IMR-90 (cell line): ENCODE measurements around the gene NAA35. TPM values are rescaled to one million over a fixed set of nuclear protein-coding genes. Genes with fewer than 3 reads are reported as not detected.

Source experiments
- ATAC-seq: fragments of 200-7000 bp; cut with Tn5 transposase; 2 replicates; pipeline ENCODE4 v1.9.1; 2020; ENCODE audit warnings: low read depth, mild to moderate bottlenecking, moderate library complexity
- BruUV-seq: library from RNA; stranded (reverse); fragments of 400-500 nt; replicated peaks from 2 replicates; lab custom pipeline; 2021; lab: Mats Ljungman, UMichigan
- CTCF ChIA-PET: fragments of 300-600 bp; formaldehyde crosslinking; extraction: SDS; loops from one replicate; lab custom pipeline; 2021; ENCODE audit warnings: antibody characterized with exemption; lab: Yijun Ruan, JAX
- POLR2A ChIA-PET: fragments of 300-600 bp; sonication (Branson Sonifier 250); formaldehyde crosslinking; loops from one replicate; lab custom pipeline; 2022; ENCODE audit warnings: antibody characterized with exemption; ENCODE audit not compliant: unreplicated experiment; lab: Charles Lee
- DNase-seq: peaks from one replicate; pipeline ENCODE4 v3.0.0; 2013
- H2AFZ ChIP-seq: replicated peaks from 2 replicates; pipeline ENCODE3; 2013; ENCODE audit warnings: low read length, mild to moderate bottlenecking; ENCODE audit not compliant: poor library complexity
- H2AK5ac ChIP-seq: 2 replicates; pipeline ENCODE4 v1.6.1; 2013; ENCODE audit warnings: low read depth, low read length, inconsistent platforms
- H2AK9ac ChIP-seq: replicated peaks from 2 replicates; pipeline ENCODE3; 2013; ENCODE audit warnings: mild to moderate bottlenecking, low read depth, low read length, moderate library complexity; ENCODE audit not compliant: poor library complexity
- H2BK120ac ChIP-seq: 2 replicates; pipeline ENCODE4 v1.6.1; 2013; ENCODE audit warnings: low read depth, low read length, inconsistent platforms
- H2BK15ac ChIP-seq: 3 replicates; pipeline ENCODE4 v1.6.1; 2013; ENCODE audit warnings: low read depth, low read length, inconsistent platforms
- H2BK20ac ChIP-seq: 2 replicates; pipeline ENCODE4 v1.6.1; 2013; ENCODE audit warnings: low read depth, mild to moderate bottlenecking, inconsistent platforms, low read length, moderate library complexity
- H2BK5ac ChIP-seq: 2 replicates; pipeline ENCODE4 v1.6.1; 2013; ENCODE audit warnings: mild to moderate bottlenecking, low read depth, low read length, inconsistent platforms; ENCODE audit not compliant: poor library complexity, severe bottlenecking
- H3K14ac ChIP-seq: replicated peaks from 2 replicates; pipeline ENCODE4 v1.6.1; 2013; ENCODE audit warnings: low read depth, low read length, inconsistent platforms
- H3K18ac ChIP-seq: 2 replicates; pipeline ENCODE4 v1.6.1; 2013; ENCODE audit warnings: low read depth, low read length, control low read depth
- H3K23ac ChIP-seq: 2 replicates; pipeline ENCODE4 v1.6.1; 2013; ENCODE audit warnings: low read depth, low read length, inconsistent platforms
- H3K27ac ChIP-seq: 2 replicates; pipeline ENCODE4 v1.5.1; 2013; ENCODE audit warnings: mild to moderate bottlenecking, control low read depth, low read length; ENCODE audit not compliant: insufficient read depth
- H3K27me3 ChIP-seq: 2 replicates; pipeline ENCODE4 v1.6.1; 2013; ENCODE audit warnings: low read length; ENCODE audit not compliant: control insufficient read depth, insufficient read depth
- H3K36me3 ChIP-seq: 2 replicates; pipeline ENCODE4 v1.6.1; 2013; ENCODE audit warnings: low read length, mixed read lengths; ENCODE audit not compliant: control insufficient read depth, insufficient read depth
- H3K4ac ChIP-seq: 2 replicates; pipeline ENCODE4 v1.6.1; 2013; ENCODE audit warnings: low read depth, low read length, inconsistent platforms
- H3K4me1 ChIP-seq: 2 replicates; pipeline ENCODE4 v1.6.1; 2013; ENCODE audit warnings: low read length, mixed read lengths; ENCODE audit not compliant: control insufficient read depth, insufficient read depth
- H3K4me2 ChIP-seq: 2 replicates; pipeline ENCODE4 v1.6.1; 2013; ENCODE audit warnings: low read depth, mild to moderate bottlenecking, control low read depth, low read length, moderate library complexity
- H3K4me3 ChIP-seq: 2 replicates; pipeline ENCODE4 v1.5.1; 2013; ENCODE audit warnings: low read depth, mild to moderate bottlenecking, control low read depth, low read length, moderate library complexity; ENCODE audit not compliant: insufficient read depth
- H3K56ac ChIP-seq: 2 replicates; pipeline ENCODE4 v1.6.1; 2013; ENCODE audit warnings: low read length, inconsistent platforms; ENCODE audit not compliant: insufficient read depth; ENCODE audit errors: extremely low read depth
- H3K79me1 ChIP-seq, 2 experiments: 2 replicates each; pipeline ENCODE4 v1.6.1; 2013; ENCODE audit warnings: low read length in 2 of 2, inconsistent platforms in 1 of 2, low read depth in 1 of 2
- H3K9ac ChIP-seq: 2 replicates; pipeline ENCODE4 v1.6.1; 2013; ENCODE audit warnings: low read depth, low read length, control low read depth
- H3K9me1 ChIP-seq: 2 replicates; pipeline ENCODE4 v1.6.1; 2013; ENCODE audit warnings: low read length, inconsistent platforms; ENCODE audit not compliant: insufficient read depth
- H3K9me3 ChIP-seq: 2 replicates; pipeline ENCODE4 v1.6.1; 2013; ENCODE audit warnings: low read length; ENCODE audit not compliant: control insufficient read depth, insufficient read depth
- H4K20me1 ChIP-seq: 2 replicates; pipeline ENCODE4 v1.6.1; 2013; ENCODE audit warnings: low read length, inconsistent platforms; ENCODE audit not compliant: insufficient read depth
- H4K5ac ChIP-seq: 2 replicates; pipeline ENCODE4 v1.6.1; 2013; ENCODE audit warnings: mild to moderate bottlenecking, low read depth, low read length, control low read depth
- H4K8ac ChIP-seq, 2 experiments: 2 replicates each; pipeline ENCODE4 v1.6.1; 2013; ENCODE audit warnings: low read depth in 2 of 2, low read length in 2 of 2, control low read depth in 1 of 2, inconsistent platforms in 1 of 2
- H4K91ac ChIP-seq: 2 replicates; pipeline ENCODE4 v1.6.1; 2013; ENCODE audit warnings: low read depth, low read length, inconsistent platforms; ENCODE audit not compliant: insufficient read depth
- BHLHE40 ChIP-seq: fragments of 150-350 bp; IDR thresholded peaks from 2 replicates; pipeline ENCODE4 v1.6.1; 2016; ENCODE audit warnings: mild to moderate bottlenecking, low read depth, low read length
- CEBPB ChIP-seq: IDR thresholded peaks from 2 replicates; pipeline ENCODE4 v1.6.1; 2012; ENCODE audit warnings: low read depth, low read length, improper control_type of control experiment
- CHD1 ChIP-seq: IDR thresholded peaks from 2 replicates; pipeline ENCODE4 v1.6.1; 2012; ENCODE audit warnings: low read depth, low read length, improper control_type of control experiment
- FOS ChIP-seq: fragments of 150-350 bp; IDR thresholded peaks from 2 replicates; pipeline ENCODE4 v1.6.1; 2016; ENCODE audit warnings: low read depth, low read length
- MAFK ChIP-seq: IDR thresholded peaks from 2 replicates; pipeline ENCODE4 v1.6.1; 2012; ENCODE audit warnings: low read depth, low read length, improper control_type of control experiment
- MAZ ChIP-seq: IDR thresholded peaks from 2 replicates; pipeline ENCODE4 v1.6.1; 2012; ENCODE audit warnings: low read depth, mild to moderate bottlenecking, low read length, improper control_type of control experiment, moderate library complexity, borderline replicate concordance
- MXI1 ChIP-seq: IDR thresholded peaks from 2 replicates; pipeline ENCODE4 v1.6.1; 2012; ENCODE audit warnings: low read depth, mild to moderate bottlenecking, low read length, moderate library complexity, borderline replicate concordance
- NFE2L2 ChIP-seq: fragments of 150-350 bp; IDR thresholded peaks from 2 replicates; pipeline ENCODE4 v1.6.1; 2016; ENCODE audit warnings: low read depth, mild to moderate bottlenecking, low read length
- POLR2A ChIP-seq: IDR thresholded peaks from 2 replicates; pipeline ENCODE4 v1.6.1; 2012; ENCODE audit warnings: mild to moderate bottlenecking, low read depth, low read length
- RAD21 ChIP-seq: IDR thresholded peaks from 2 replicates; pipeline ENCODE4 v1.6.1; 2012; ENCODE audit warnings: low read length, improper control_type of control experiment
- RCOR1 ChIP-seq: IDR thresholded peaks from 2 replicates; pipeline ENCODE4 v1.6.1; 2012; ENCODE audit warnings: mild to moderate bottlenecking, low read length, improper control_type of control experiment; ENCODE audit not compliant: insufficient replicate concordance
- RFX5 ChIP-seq: IDR thresholded peaks from 2 replicates; pipeline ENCODE4 v1.8.0; 2012; ENCODE audit warnings: low read depth, mild to moderate bottlenecking, low read length, moderate library complexity
- SMC3 ChIP-seq: fragments of 150-350 bp; IDR thresholded peaks from 2 replicates; pipeline ENCODE4 v1.6.1; 2016; ENCODE audit warnings: low read depth, mild to moderate bottlenecking, antibody characterized with exemption, low read length, moderate library complexity
- USF2 ChIP-seq: fragments of 150-350 bp; IDR thresholded peaks from 2 replicates; pipeline ENCODE4 v1.6.1; 2017; ENCODE audit warnings: mild to moderate bottlenecking, antibody characterized with exemption, low read length, low read depth
- WGBS, 2 experiments: methylation state at CpG; one replicate each; pipeline versions ENCODE4 v1.1.5 to v1.1.7; 2013; ENCODE audit warnings: missing lambda C conversion rate in 2 of 2; ENCODE audit not compliant: insufficient read length in 1 of 2; ENCODE audit errors: extremely low coverage in 2 of 2; 5-methylcytosine and 5-hydroxymethylcytosine counted together
- dilution Hi-C: fragments of 300-500 bp; cut with HindIII; formaldehyde crosslinking; loops from one replicate; pipeline ENCODE4 v1.14.3; 2018; ENCODE audit warnings: low sequenced_read_pairs; ENCODE audit not compliant: unreplicated experiment
- in situ Hi-C: fragments of 300-500 bp; cut with MboI; formaldehyde crosslinking; loops from 3 replicates; pipeline ENCODE4 v1.14.3; 2019; ENCODE audit warnings: low sequenced_read_pairs, inconsistent platforms, mixed read lengths
- intact Hi-C: fragments of 100-400 bp; cut with micrococcal nuclease; formaldehyde crosslinking; loops from 2 replicates; pipeline ENCODE4 v1.10.0; 2022
- polyA plus RNA-seq, 3 experiments: library from polyadenylated mRNA; depleted of rRNA; stranded (reverse); fragments of >200 nt; gene quantifications; 2 replicates each; pipeline ENCODE4 v1.2.3, GENCODE V29; 2012; ENCODE audit warnings: low replicate concordance in 1 of 3
- total RNA-seq: library from RNA; depleted of rRNA; stranded (reverse); fragments of >200 nt; gene quantifications from 2 replicates; pipeline ENCODE4 v1.2.3, GENCODE V29; 2012
- TF ChIP-seq, protein P1 (sequence below): fragments of 150-350 bp; IDR thresholded peaks from 2 replicates; pipeline ENCODE4 v1.6.1; 2016; ENCODE audit warnings: low read depth, mild to moderate bottlenecking, low read length, moderate library complexity, borderline replicate concordance
- TF ChIP-seq, protein P2 (sequence below): conservative IDR thresholded peaks from 2 replicates; pipeline ENCODE4 v1.5.1; 2012; ENCODE audit warnings: mild to moderate bottlenecking, low read depth, low read length, improper control_type of control experiment

Gene NAA35
- total and polyA plus RNA-seq, 2 of the 4 experiments (the other 2 are of a cell fraction) = 13.1 to 16.5 TPM

- Histone ChIP-seq H2AK9ac (no peak overlapping the region), H2BK120ac (no peak overlapping the region), H3K9ac (no peak overlapping the region), H4K91ac (no peak overlapping the region), H2AK5ac (no peak overlapping the region), H3K27ac (no peak overlapping the region), H4K8ac (no peak overlapping the region), H2BK5ac (no peak overlapping the region), H2BK20ac (no peak overlapping the region), H3K4me3 (no peak overlapping the region), H3K4me1 (peaks cover 5% of the 10 kb centered on the region; the same call in 1 of the 2 replicates), H3K9me1 (peaks cover 6% of the 10 kb centered on the region), H3K18ac (no peak overlapping the region), H3K9me3 (no peaks in the 10 kb centered on the region), H3K56ac (no peak overlapping the region), H4K20me1 (no peaks in the 10 kb centered on the region), H3K23ac (no peak overlapping the region), H4K5ac (no peak overlapping the region), H3K4me2 (no peak overlapping the region), H3K4ac (no peak overlapping the region), H3K27me3 (no peaks in the 10 kb centered on the region), H3K36me3 (peaks cover 3% of the 10 kb centered on the region; the same call in 1 of the 2 replicates), H3K79me1 (no peaks in the 10 kb centered on the region; a peak in 1 of 4 replicates), H3K14ac (no peak overlapping the region), H2AFZ (no peak overlapping the region), H2BK15ac (no peak overlapping the region)
- DNase-seq (no peak), ATAC-seq (no peak)
- no CpG with 5 or more reads among the region's 5 CpGs for WGBS, 2 experiments
- dilution Hi-C loops = no loop called here
- TF ChIP-seq, protein P1, sequence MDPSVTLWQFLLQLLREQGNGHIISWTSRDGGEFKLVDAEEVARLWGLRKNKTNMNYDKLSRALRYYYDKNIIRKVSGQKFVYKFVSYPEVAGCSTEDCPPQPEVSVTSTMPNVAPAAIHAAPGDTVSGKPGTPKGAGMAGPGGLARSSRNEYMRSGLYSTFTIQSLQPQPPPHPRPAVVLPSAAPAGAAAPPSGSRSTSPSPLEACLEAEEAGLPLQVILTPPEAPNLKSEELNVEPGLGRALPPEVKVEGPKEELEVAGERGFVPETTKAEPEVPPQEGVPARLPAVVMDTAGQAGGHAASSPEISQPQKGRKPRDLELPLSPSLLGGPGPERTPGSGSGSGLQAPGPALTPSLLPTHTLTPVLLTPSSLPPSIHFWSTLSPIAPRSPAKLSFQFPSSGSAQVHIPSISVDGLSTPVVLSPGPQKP = no peak
- TF ChIP-seq MAZ (no peak), MXI1 (no peak), MAFK (no peak), SMC3 (no peak), RFX5 (no peak), POLR2A (no peak), USF2 (no peak), BHLHE40 (no peak), RAD21 (no peak), RCOR1 (no peak), CEBPB (no peak), NFE2L2 (no peak), CHD1 (no peak), FOS (no peak)
- TF ChIP-seq, protein P2, sequence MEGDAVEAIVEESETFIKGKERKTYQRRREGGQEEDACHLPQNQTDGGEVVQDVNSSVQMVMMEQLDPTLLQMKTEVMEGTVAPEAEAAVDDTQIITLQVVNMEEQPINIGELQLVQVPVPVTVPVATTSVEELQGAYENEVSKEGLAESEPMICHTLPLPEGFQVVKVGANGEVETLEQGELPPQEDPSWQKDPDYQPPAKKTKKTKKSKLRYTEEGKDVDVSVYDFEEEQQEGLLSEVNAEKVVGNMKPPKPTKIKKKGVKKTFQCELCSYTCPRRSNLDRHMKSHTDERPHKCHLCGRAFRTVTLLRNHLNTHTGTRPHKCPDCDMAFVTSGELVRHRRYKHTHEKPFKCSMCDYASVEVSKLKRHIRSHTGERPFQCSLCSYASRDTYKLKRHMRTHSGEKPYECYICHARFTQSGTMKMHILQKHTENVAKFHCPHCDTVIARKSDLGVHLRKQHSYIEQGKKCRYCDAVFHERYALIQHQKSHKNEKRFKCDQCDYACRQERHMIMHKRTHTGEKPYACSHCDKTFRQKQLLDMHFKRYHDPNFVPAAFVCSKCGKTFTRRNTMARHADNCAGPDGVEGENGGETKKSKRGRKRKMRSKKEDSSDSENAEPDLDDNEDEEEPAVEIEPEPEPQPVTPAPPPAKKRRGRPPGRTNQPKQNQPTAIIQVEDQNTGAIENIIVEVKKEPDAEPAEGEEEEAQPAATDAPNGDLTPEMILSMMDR = no peak
- POLR2A ChIA-PET = no interaction called here
- CTCF ChIA-PET = no interaction called here
- BruUV-seq = no TSS peak
- intact Hi-C loops = loop anchor here (10.0 kb wide), 1 partner anchor 231 kb away; no protein-coding TSS in a partner anchor
- in situ Hi-C loops = no loop called here
These were observed 102.6 kb downstream of the NAA35 start for GRCh38 chr9:86043586-86043985.
